Cerebellar nuclear complex (tissue), 1 donor: ENCODE data around the gene PLEKHM1.
"Not testable (repeated sequence)": the region's sequence is repeated elsewhere in the genome, so short reads cannot be mapped to it uniquely, and the experiment has no call there.

Experiments used
- DNase-seq, 2 experiments: peaks; one replicate each; lab custom pipeline; 2025; lab: John Stamatoyannopoulos, UW

Gene PLEKHM1

DNA sequence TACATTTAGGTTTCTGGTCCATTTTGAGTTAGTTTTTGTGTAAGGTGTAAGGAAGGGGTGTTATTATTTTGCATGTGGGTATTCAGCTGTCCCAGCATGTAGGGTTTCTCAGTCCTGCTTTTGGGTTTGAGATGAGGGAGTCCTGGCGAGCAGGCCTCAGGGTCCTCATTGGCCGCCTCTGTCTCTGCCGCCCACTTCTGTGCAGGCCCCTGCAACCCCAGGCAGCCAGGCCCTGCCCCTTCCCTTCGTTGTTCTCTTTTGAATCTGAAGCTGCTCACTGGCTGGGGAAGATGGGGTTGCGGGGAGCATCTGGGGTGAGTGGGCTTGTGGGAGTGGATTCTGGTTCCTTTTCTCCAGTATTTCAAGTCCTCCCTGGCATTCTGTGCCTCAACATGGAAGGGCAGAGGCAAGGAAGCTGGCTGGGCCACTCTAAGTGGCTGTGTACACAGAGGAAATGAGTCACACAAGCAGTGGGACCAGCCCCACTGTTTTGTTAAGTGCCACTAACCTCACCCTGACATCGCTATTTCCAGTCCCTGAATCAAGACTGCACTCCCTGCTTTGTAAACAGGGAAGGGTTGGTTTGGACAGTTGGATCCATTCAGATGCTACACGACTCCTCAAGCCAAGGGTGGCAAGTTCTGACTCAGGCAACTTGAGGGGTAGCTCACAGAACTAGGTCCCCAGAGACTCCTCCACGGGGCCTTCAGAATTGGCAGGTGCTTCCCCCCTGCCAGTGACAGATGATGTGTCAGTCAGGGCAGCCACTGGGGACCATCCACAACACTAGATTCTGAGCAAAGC, 28.8 kb downstream of the PLEKHM1 start:
- not testable (repeated sequence) for DNase-seq

- not testable (repeated sequence) for DNase-seq
These were observed 30.1 kb downstream of the PLEKHM1 start for GRCh38 chr17:45460422-45460821.

- not testable (repeated sequence) for DNase-seq
These were observed 36.2 kb downstream of the PLEKHM1 start for GRCh38 chr17:45454341-45454740.

DNA sequence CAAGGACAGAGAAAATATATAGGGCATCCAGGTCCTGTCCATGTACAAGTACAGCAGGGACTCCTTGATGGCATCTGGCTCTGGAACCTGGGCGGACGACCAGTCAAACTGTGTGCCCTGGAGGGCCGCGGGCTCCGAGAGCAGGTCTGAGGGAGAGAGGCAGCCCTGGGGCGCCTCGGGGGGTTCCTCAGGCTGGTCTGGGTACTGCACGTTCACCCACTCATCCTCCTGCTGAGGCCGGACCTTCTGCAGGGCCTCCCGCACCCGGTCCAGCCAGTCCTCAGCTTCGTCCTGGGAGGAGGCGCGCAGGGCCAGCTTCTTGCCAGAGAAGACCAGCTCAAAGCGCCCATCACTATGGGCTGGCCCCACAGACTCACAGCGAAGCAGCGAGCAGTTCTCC, 36.8 kb downstream of the PLEKHM1 start:
- DNase-seq, result not testable (repeated sequence)

- DNase-seq, result not testable (repeated sequence)
These were observed 37.3 kb downstream of the PLEKHM1 start for GRCh38 chr17:45453225-45453534.

GRCh38 chr17:45452329-45453224, 37.9 kb downstream of the PLEKHM1 start:
- DNase-seq, result not testable (repeated sequence)

GRCh38 chr17:45451660-45452059, 38.9 kb downstream of the PLEKHM1 start:
- not testable (repeated sequence) for DNase-seq

DNA sequence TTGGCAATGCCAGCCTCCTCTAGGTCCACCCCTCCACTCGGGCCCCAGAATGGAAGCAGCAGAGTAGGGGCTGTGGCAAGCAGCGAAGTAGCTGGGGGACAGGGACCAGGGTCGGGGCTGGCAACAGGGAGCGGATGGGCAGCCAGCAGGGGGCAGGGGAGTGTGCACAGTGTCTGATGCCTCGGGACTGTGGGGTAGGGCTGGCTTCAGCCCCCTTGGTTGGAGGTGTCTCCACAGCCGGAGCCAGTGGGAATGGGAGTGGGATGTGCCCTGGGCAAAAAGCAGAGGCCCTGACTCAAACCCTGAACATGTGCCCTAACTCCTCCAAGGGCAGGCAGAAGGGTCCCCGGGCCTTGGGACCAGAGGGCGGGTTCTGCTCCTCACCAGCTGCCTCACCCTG, 39.4 kb downstream of the PLEKHM1 start:
- DNase-seq, result no peak

GRCh38 chr17:45449708-45450329, 40.7 kb downstream of the PLEKHM1 start:
- DNase-seq, result not testable (repeated sequence)

DNA sequence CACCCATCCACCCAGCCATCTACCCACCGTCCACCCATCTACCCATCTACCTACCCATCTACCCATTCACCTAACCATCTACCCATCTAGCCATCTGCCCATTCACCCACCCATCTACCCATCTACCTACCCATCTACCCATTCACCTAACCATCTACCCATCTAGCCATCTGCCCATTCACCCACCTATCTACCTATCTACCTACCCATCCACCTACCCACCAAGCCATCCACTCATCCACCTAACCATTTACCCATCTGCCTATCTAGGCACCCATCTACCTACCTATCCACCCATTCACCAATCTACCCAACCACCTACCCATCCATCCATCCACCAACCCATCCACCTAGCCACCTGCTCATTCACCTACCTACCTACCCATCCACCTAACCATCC, 41.3 kb downstream of the PLEKHM1 start:
- DNase-seq, result not testable (repeated sequence)

DNA sequence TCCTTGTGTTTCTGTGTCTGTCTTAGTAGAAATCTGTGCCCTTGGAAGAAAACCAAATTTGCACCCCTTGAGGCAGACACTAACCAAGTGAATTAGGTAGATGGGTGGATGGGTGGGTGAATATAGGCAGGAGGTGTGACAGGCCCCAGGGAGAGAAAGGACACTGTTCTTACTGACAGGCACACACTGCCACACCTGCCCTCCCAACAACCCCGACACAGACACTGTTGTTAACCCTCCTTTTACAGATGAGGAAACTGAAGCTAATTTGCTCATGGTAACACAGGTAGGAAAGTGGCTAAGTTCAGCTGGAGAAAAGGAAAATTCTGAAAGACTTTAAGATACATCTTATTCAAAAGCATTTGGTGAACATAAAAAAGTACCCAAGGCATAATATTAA, 42.0 kb downstream of the PLEKHM1 start:
- DNase-seq, result not testable (repeated sequence)

GRCh38 chr17:45448066-45448465, 42.5 kb downstream of the PLEKHM1 start:
- not testable (repeated sequence) for DNase-seq

DNA sequence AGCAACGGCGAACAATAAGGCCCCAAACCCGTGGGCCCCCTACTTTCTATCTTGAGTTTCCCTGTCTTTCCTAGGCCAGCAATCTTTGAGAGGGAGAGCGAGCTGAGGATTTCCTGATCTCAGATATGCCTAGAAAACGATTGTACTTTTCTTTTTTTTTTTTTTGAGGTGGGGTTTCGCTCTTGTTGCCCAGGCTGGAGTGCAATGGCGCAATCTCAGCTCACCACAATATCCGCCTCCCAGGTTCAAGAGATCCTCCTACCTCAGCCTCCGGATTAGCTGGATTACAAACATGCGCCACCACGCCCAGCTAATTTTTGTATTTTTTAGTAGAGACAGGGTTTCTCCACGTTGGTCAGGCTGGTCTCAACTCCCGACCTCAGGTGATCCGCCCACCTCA, 42.9 kb downstream of the PLEKHM1 start:
- not testable (repeated sequence) for DNase-seq

DNA sequence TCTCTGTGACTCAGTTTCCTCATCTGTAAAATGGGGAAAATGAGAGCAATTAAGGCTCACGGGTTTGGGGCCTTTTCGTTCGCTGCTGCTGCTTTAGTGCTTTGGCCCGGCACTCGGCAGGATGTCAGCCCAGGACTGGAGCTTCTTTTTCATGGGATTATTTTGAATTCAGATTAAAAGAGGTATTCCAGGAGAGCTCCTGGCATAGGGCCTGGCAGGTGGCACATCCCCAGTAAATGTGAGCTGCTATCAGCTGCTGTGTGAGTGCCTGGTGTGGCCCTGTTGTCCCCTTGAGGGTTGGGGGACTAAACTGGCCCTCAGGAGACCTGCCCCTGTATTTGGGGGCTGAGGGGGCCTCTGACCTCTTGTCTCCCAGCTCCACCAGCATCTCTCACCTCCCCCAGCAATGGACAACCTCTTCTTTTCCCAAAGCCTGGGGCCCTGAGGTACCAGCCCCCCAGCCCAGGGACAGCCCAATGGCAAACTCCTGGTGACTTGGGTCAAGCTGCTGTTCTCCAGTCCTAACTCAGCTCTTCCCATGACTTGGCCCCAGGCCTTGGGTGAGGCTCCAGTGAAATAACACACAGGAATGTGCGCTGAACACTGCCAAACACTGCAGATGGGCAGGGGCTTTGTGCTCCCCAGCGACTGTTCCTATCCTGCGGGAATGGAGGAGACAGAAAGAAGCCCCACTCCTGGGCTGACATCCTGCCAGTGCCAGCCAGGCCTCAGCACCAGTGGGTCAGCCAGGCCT, 43.5 kb downstream of the PLEKHM1 start:
- not testable (repeated sequence) for DNase-seq

GRCh38 chr17:45445901-45446743, 44.4 kb downstream of the PLEKHM1 start:
- not testable (repeated sequence) for DNase-seq

DNA sequence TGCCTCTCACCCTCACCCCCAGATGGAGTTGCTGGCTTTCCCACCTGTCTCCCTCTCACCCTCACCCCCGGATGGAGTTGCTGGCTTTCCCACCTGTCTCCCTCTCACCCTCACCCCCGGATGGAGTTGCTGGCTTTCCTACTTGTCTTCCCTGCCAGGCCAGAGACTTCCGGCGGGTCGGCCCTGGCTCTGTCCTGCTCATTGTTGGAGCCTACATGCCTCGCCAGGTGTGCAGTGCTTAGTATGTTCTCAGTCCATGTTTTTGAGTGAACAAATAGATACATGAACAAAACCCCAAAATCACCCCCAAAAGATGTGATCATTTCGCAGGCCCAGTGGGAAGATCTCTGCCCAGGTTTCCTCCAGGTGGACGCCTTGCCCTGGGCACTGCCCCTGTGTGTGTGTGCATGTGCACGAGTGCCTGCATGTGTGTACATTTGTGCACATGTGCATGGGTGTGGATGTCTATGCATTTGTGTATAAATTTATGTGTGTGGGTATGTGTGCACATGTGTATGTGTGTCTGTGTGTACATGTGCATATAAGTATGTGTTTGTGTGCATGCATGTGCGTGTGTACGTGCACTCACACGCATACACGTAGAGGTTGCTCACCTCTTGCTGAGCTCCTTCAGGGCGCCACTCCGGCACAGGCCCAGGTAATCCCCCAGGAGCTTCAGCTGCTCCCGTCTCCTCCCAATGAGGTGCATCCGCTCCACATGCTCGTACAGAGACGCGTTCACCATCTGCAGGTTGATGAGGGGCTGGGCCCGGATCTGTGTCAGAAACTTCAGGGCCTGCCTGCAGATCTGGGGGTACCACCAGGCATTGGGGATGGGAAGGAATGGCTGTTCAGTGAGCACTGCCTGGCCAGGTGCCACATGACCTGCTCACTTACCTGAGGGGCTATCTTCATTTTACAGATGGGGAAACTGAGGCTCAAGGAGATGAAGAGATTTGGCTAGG, 45.4 kb downstream of the PLEKHM1 start:
- not testable (repeated sequence) for DNase-seq

GRCh38 chr17:45444301-45444700, 46.2 kb downstream of the PLEKHM1 start:
- DNase-seq, result not testable (repeated sequence)

- DNase-seq, result not testable (repeated sequence)
These were observed 46.9 kb downstream of the PLEKHM1 start for GRCh38 chr17:45443371-45444260.
